Measurements from ENCODE around the gene IFITM5. TPM values are rescaled to one million over a fixed set of nuclear protein-coding genes. Genes with fewer than 3 reads are reported as not detected.
"Not testable (repeated sequence)": the region's sequence is repeated elsewhere in the genome, so short reads cannot be mapped to it uniquely, and the experiment has no call there.

The IFITM5 gene
- total RNA-seq, 1 donor from 2014 or later = not detected

GRCh38 chr11:315516-315994, 16.2 kb upstream of the IFITM5 start:
- TF ChIP-seq CTCF (IDR thresholded peaks at IDR 0.05; ENCODE audit: unreplicated experiment) = no peak
- DNase-seq (ENCODE audit: low spot score in 2 of 2, unreplicated experiment in 2 of 2) = no peak
- peak overlapping the region; percentile 86 for H3K4me3 Mint-ChIP-seq
- H3K9me3 Mint-ChIP-seq = no peaks in the 10 kb centered on the region
- H3K4me1 Mint-ChIP-seq = peaks cover 57% of the 10 kb centered on the region
- peaks cover 19% of the 10 kb centered on the region for H3K27me3 Mint-ChIP-seq (ENCODE audit: low read depth)
- H3K27ac Mint-ChIP-seq = peak overlapping the region; percentile 93
- H3K36me3 Mint-ChIP-seq = no peaks in the 10 kb centered on the region

DNA sequence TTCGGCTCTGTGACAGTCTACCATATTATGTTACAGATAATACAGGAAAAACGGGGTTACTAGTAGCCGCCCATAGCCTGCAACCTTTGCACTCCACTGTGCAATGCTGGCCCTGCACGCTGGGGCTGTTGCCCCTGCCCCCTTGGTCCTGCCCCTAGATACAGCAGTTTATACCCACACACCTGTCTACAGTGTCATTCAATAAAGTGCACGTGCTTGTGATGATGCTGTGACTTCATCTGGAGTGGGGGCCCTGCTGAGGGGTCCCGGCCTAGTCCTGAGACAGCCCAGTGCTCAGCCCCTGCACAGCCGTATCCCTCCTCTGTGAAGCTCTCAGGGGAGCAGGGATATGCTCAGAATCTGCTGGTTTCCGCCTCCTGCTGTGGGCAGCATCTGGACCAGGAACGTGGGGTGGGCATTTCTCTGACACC, 15.7 kb upstream of the IFITM5 start:
- H3K36me3 Mint-ChIP-seq = no peaks in the 10 kb centered on the region
- peak overlapping the region; percentile 93 for H3K27ac Mint-ChIP-seq
- no peak for TF ChIP-seq CTCF (IDR thresholded peaks at IDR 0.05; ENCODE audit: unreplicated experiment)
- no peak for DNase-seq (ENCODE audit: low spot score in 2 of 2, unreplicated experiment in 2 of 2)
- peaks cover 57% of the 10 kb centered on the region for H3K4me1 Mint-ChIP-seq
- no peaks in the 10 kb centered on the region for H3K9me3 Mint-ChIP-seq
- H3K4me3 Mint-ChIP-seq = peak overlapping the region; percentile 86
- peaks cover 19% of the 10 kb centered on the region for H3K27me3 Mint-ChIP-seq (ENCODE audit: low read depth)

DNA sequence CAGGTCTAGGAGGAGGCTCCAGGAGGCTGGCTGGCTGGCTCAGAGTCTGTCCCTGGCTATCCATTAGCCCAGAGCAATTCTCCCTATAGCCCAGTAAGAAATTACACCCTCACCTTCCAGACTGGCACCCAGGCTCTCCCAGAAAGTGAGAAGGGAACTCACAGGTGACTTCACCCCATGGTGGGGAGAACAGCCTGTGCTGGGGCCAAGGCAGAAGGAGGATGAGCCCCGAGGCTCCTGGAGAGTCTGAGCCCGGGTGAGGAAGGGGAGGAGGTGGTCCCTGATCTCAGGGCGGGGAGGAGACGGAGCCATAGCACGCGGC, 15.2 kb upstream of the IFITM5 start:
- peak overlapping the region; percentile 86 for H3K4me3 Mint-ChIP-seq
- H3K4me1 Mint-ChIP-seq = peaks cover 61% of the 10 kb centered on the region
- H3K27ac Mint-ChIP-seq = peak overlapping the region; percentile 93
- not testable (repeated sequence) for DNase-seq (ENCODE audit: low spot score in 2 of 2, unreplicated experiment in 2 of 2); H3K36me3 Mint-ChIP-seq; H3K9me3 Mint-ChIP-seq
- H3K27me3 Mint-ChIP-seq (ENCODE audit: low read depth) = peaks cover 19% of the 10 kb centered on the region

DNA sequence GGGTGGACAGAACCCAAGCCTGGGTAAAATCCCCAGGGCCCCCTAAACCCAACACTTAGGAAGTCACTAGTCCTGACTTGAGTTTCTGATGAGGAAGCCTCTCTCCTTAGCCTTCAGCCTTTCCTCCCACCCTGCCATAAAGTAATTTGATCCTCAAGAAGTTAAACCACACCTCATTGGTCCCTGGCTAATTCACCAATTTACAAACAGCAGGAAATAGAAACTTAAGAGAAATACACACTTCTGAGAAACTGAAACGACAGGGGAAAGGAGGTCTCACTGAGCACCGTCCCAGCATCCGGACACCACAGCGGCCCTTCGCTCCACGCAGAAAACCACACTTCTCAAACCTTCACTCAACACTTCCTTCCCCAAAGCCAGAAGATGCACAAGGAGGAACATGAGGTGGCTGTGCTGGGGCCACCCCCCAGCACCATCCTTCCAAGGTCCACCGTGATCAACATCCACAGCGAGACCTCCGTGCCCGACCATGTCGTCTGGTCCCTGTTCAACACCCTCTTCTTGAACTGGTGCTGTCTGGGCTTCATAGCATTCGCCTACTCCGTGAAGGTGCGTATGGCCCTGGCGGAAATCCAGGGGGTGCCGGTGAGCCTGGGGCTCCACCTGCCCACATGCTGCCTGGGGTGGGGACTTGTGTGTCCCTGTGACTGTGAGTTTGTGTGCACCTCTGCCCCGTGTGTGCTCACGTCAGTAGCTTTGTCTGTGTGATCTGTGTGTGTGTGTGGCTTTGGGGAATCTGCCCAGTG, 14.6 kb upstream of the IFITM5 start, which contains the start of gene IFITM1:
TSS of gene IFITM1 (plus strand) at position 254 of the 767 bp plus-strand sequence. CDS start at position 385, 131 bp downstream.
- peak within 1 kb of the TSS; percentile 86 for H3K4me3 Mint-ChIP-seq
- peaks cover 64% of the 10 kb centered on the region for H3K4me1 Mint-ChIP-seq
- TF ChIP-seq CTCF (IDR thresholded peaks at IDR 0.05; ENCODE audit: unreplicated experiment) = no peak
- H3K27me3 Mint-ChIP-seq (ENCODE audit: low read depth) = peaks cover 19% of the 10 kb centered on the region
- H3K27ac Mint-ChIP-seq = peak within 1 kb of the TSS; percentile 93
- no peaks in the 10 kb centered on the region for H3K9me3 Mint-ChIP-seq
- H3K36me3 Mint-ChIP-seq = no peaks in the 10 kb centered on the region
- no peak for DNase-seq (ENCODE audit: low spot score in 2 of 2, unreplicated experiment in 2 of 2)

- peak overlapping the region; percentile 86 for H3K4me3 Mint-ChIP-seq
- no peaks in the 10 kb centered on the region for H3K9me3 Mint-ChIP-seq
- H3K36me3 Mint-ChIP-seq = no peaks in the 10 kb centered on the region
- H3K4me1 Mint-ChIP-seq = peaks cover 70% of the 10 kb centered on the region
- TF ChIP-seq CTCF (IDR thresholded peaks at IDR 0.05; ENCODE audit: unreplicated experiment) = no peak
- no peak for DNase-seq (ENCODE audit: low spot score in 2 of 2, unreplicated experiment in 2 of 2)
- H3K27ac Mint-ChIP-seq = peak overlapping the region; percentile 93
- peaks cover 19% of the 10 kb centered on the region for H3K27me3 Mint-ChIP-seq (ENCODE audit: low read depth)
Observed at GRCh38 chr11:313304-313786, 14.0 kb upstream of the IFITM5 start.

DNA sequence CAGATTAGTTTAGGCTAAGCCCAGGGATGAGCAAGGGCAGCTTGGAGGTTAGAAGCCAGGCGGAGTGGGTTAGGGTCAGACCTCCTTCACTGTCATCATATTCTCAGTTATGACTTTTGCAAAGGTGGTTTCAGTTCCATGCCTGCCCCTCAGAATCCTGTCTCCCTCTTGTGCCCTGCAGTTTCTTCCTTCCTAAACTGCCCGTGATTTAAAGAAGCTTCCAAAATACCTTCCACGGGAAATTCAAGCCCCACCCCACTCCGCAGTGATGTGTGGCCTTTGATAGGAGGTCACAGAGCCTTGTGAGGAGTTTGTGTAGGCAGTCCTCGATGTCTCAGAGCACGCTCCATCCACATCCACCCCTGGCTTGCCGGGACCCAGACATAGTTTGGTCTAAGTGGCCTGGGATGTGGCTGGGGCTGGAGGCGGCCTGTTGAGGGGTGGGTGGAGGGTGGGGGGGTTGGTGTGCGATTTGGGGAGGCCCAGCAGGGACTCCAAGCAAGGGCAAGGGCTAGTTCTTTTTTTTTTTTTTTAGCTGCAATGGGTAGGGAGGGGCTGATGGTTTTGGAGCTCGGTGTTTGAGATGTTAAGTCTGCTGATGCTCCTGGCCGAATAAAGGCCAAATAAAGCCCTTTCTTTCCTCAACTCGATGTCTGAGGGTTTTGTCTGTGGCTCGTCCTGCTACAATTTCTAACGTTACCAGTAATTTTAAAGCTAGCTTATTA, 12.9 kb upstream of the IFITM5 start:
- no peaks in the 10 kb centered on the region for H3K36me3 Mint-ChIP-seq
- peak overlapping the region; percentile 93 for H3K27ac Mint-ChIP-seq
- DNase-seq (ENCODE audit: low spot score in 2 of 2, unreplicated experiment in 2 of 2) = no peak
- H3K4me3 Mint-ChIP-seq = peak overlapping the region; percentile 86
- peaks cover 71% of the 10 kb centered on the region for H3K4me1 Mint-ChIP-seq
- no peaks in the 10 kb centered on the region for H3K9me3 Mint-ChIP-seq
- peaks cover 13% of the 10 kb centered on the region for H3K27me3 Mint-ChIP-seq (ENCODE audit: low read depth)
- TF ChIP-seq CTCF (IDR thresholded peaks at IDR 0.05; ENCODE audit: unreplicated experiment) = no peak

GRCh38 chr11:311013-311748, 11.9 kb upstream of the IFITM5 start:
- DNase-seq (ENCODE audit: low spot score in 2 of 2, unreplicated experiment in 2 of 2); H3K36me3 Mint-ChIP-seq; H3K9me3 Mint-ChIP-seq; H3K27me3 Mint-ChIP-seq (ENCODE audit: low read depth): not testable (repeated sequence)
- Mint-ChIP-seq H3K4me1 (peaks cover 62% of the 10 kb centered on the region), H3K4me3 (peak overlapping the region; percentile 86), H3K27ac (peak overlapping the region; percentile 84)

DNA sequence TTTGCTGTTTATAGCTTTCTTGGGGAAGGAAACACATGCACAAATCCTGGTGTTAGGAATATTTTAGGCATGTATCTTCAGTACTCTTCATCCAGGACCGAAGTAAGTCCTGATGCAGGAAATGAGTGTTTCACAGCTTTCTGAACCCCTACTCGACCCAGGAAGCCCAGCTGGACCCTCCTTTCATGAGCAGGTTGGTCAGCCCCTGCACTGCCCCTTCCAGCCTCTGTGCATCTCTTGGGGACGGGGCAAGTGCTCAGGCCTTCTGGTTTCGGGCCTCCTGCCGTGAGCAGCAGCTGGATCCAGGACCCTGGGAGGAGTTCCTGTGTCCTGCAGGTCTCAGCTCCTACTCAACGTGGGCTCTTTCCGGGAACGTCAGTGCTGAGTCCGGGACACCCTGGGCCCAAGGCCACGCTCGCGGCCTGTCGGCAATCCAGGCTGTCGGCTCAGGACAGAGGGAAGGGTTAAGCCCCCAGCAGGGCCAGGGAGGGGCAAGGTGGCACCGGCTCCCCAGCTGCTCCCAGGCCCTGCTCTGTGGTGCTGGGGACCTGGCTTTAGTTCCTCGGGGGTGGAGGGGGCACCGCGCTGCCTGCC, 10.8 kb upstream of the IFITM5 start:
- H3K36me3 Mint-ChIP-seq; DNase-seq (ENCODE audit: low spot score in 2 of 2, unreplicated experiment in 2 of 2); H3K9me3 Mint-ChIP-seq; H3K27me3 Mint-ChIP-seq (ENCODE audit: low read depth): not testable (repeated sequence)
- Mint-ChIP-seq H3K4me1 (peaks cover 66% of the 10 kb centered on the region), H3K27ac (peak overlapping the region; percentile 86), H3K4me3 (peak overlapping the region; percentile 93)
